Activated CD4-positive, alpha-beta T cell treated with anti-CD3 and anti-CD28 coated beads for 48 hours (primary cell): ENCODE measurements around the gene HDAC9.

Experiments used
- DNase-seq: peaks from one replicate; pipeline ENCODE4 v3.0.0-alpha.2; 2020

Gene HDAC9

DNA sequence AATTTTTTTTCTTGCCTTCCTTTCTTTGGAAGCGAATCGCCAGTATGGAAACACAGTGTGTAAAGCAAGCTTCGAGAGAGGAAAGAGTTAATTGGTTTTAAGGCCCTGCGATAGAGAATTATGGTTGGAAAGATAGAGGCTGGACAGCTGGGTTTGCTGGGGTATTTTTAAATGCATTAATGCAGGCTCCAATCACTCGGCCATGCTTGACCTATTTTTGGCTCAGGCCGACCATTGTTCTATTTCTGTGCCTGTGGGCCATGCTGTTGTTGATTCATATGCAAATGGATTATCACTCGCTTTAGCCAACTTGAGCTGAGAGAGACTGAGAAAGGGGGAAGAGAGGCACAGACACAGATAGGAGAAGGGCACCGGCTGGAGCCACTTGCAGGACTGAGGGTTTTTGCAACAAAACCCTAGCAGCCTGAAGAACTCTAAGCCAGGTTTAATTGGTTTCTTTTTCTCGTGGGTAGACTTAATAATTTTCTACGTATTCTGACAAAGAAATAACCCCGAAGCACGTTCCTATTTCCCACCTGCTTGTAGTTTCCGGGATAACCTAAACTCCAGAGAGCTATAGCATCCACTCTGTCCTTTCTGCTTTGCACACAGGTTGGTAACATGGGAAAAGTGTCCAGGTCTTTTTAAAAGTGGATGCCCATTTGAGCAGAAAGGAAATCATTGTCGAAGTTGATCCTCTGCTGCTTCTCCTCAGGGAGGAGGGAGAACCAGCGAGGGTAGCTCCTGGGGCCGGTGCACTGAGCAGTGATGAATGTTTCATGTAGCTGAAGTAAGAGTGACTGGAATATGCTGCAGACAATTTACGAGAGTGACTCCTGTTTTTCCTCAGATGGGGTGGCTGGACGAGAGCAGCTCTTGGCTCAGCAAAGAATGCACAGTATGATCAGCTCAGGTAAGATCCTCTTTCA lies at the start of gene HDAC9:
Gene HDAC9, plus strand, starts transcription at position 338 of the 929 bp plus-strand sequence. Its CDS starts 554 bp downstream, at position 892.
- DNase-seq: no peak

DNA sequence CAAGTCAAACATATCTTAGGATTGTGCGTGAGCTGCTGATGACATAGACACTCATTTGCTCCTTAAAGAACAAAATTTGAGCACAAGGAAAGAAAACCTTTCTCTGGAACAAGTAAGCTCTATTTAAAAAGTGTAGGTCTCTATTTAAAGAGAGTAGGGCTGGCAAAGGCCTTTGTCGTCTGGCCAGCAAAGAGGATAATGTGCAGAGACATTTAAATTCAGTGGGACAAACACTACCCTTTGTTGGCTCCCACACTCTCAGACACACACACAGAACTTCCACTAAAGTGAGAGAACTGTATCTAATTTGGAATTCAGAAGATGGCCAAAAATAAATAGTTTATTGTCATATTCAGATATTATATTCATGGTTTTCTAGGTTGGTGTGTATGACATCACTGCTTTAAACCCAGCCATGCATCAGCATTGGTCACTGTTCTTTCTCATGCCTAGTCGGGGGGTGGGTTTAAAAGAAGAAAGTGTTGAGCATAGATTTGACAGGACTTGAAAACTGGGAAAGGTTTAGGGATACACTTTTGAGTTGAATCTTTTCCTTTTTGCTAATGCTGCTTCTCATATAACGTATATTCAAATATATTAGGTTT lies 49.5 kb upstream of the HDAC9 start:
- no peak for DNase-seq

DNA sequence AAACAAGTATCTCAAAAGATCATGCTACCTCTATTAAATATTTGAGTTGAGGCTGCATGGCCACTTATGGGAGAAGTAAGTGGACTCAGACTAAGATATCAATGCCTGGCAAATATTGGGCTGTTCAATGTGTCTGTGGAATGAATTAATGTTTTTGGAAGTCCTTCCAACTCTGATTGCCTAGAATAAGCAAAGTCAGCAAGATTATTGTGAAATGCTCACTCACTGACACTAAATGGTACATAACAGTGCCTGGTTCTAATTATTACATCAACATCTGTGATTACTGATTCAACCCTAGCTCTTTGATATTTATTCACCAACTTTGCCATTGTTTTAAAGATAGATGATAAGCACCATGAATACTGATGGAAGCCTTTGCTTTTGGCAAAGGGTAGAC lies 45.5 kb upstream of the HDAC9 start:
- DNase-seq: no peak

DNA sequence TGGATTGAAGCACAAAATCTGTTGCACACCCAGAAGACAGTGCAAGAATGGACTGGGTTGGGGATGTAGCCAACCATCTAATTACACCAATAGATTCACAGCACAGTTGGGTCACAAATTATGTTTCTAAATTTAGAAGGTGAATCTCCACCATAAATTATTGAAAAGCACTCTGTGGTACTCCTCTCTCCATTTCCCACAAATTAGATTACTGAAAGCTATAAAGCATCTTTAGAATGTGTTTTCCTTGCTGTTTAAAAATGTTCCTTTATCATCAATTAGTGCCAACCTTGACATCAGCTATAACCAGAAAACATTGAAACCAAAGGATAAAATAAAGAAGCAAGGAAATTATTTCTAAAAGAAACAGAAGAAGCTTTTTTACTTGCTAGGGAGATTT lies 39.9 kb upstream of the HDAC9 start:
- no peak for DNase-seq

DNA sequence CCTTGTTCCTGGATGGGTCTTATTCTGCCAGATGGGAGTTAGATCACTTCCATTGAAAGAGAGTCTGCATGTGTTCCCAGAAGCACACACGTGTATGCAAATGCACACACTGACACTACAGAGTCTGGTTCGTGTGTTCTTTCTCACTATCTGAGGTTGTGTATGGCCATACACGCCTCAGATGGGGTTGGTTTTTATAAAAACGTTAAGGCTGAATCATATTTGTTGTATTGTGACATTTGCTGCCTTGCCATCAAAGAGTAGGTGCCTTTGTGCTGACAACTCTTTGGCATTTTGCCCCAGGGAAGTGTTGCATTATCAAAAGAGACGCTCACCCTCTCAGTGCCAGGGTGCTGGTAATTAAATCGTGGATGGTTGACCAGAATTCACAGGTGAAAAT lies 37.7 kb upstream of the HDAC9 start:
- DNase-seq: no peak

DNA sequence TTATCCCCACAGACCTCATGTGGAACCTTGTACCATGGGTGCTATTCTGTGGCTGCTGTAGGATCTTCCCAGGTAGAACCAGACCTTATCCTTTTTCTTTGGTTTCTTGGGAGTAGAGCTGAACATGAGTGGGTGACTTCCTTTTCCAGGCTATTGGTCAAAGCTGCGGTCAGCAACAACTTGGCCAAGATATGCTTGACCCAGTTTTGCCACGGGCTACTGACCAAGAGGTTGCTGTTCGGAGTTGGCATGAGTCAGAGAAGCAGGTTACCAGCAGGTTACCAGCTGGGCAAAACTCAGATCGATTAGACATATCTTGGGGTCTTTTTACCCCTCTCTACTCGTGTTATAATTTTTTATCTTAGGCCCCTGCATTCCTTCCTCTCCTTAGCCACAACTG lies 36.7 kb upstream of the HDAC9 start:
- DNase-seq: no peak

DNA sequence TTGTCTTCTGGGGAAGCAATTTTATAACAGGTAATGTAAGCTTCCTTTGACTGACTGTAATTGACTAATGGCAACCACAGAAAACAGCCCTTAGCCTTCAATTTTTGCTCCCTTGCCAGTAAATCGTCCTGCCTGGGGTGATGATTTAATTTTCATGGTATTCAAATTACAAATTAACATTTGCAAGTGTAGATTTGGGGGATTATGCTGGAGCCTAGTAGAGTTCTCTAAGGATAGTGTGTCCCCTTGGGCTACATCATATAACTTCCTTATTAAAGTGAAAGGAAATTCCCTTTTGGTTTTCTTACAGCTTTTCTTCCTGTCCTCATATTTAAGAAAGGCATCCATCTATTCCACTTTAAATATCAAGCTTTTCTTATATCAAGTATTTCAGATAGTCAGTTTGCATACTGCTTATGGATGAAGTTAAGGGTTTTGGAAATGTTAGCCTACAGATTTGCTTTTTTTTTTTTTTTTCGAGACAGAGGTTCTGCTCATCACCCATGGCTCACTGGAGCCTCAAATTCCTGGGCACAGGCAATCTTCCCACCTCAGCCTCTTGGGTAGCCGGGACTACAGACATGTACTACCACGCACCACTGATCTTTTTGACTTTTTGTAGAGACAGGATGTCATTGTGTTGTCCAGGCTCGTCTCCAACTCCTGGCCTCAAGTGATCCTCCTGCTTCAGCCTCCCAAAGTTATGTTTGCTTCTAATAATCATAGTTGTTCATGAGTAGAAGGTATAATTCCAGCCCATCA lies 35.9 kb upstream of the HDAC9 start:
- DNase-seq: no peak

DNA sequence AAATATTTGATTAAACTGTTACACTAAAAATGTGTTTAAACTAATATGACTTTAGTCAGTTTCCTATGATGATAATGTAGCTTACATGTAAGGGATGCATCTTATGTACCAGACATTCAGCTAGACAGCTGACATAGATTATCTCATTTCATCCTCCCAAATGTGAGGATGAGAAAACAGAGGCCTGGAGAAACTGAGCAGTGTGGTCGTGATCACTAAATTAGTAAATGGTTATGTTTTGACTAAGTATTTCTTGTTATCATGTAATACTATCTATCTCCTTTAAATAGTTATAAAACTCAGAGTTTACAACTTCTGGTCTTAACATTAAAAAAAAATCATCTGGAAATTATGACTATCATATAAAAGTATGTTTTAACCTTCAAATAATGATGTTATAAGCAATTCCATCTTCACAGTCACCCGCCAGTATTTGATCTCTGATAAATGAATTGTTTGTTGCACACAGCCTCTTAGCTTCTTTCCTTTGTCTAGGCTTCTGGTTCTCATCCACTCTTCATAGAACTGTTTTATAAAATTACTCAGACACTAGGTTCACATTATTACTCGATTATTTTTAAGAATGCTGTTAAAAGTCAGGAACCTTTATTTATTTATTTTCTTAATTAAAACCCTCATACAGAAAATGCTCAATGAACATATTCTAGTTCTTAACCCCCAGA lies 33.6 kb upstream of the HDAC9 start:
- no peak for DNase-seq

DNA sequence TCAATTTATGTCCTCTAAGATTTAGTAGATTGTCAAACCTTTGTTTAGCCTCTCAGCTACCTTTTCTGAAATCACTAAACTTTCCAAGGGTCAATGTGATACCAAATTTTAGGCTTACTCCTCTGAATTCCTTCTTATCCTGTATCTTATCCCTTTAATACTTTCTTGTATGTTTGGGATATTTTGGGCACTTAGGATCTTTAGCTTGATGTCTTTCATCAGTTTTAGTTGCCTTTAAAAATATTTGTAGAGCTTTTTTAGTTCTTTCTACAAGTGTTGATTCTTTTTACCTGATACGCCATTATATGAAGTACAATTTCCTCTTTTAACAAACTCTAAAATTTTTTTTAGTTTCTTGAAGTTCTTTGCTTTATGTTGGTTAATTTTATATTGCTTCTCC lies 30.7 kb upstream of the HDAC9 start:
- no peak for DNase-seq

DNA sequence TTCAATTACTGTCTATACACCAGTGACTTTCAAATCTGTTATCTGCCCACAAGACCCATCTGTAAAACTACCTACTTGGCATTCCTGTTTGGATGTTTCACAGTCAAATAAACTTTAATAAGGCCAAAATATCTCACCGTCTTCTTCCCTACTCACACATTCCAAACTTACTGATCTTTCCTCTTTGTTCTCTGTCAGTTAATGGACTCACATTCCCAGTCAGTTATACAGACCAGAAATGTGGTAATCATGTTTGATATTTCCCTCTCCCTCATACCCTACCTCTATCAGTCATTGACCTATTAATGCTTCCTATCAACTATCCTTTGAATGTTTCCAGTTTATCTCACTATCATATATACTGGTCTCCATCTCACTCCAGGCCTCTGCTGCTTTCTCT lies 28.5 kb upstream of the HDAC9 start:
- no peak for DNase-seq

DNA sequence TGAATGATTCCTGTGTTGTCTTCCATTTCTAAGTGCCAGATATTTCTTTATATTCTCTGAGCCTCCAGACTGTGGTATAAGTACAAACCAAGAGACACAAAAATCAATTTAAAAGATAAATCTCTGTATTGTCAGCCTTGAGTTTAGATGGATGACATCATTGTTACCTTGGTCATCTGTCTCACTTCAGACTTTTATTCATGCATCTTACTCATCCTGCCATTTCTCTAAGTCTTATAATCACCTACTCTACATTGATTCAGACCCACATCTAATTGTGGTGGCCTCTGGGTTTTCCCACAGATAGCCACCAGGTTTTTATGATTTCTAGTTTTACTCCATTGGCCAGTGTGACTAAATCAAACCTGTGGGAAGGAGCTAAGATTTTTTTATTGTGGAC lies 26.8 kb upstream of the HDAC9 start:
- no peak for DNase-seq

DNA sequence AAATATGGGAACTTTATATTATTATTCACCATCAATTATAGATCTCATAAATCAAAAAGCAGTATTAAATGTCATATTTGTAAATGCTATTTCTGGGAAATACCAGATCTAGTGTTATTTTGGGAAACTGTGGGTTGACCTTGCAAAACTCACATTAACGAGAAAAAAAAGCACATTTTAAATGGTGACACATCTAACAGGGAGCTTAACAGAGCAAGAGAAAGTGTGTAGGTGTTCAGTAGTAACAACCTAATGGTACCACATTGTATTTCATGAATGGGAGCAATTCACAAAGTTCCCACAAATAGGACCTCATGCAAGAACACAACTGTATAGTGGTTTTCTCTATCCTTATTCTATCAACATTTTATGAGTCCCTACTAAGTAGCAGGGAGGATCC lies 26.2 kb upstream of the HDAC9 start:
- DNase-seq: no peak

DNA sequence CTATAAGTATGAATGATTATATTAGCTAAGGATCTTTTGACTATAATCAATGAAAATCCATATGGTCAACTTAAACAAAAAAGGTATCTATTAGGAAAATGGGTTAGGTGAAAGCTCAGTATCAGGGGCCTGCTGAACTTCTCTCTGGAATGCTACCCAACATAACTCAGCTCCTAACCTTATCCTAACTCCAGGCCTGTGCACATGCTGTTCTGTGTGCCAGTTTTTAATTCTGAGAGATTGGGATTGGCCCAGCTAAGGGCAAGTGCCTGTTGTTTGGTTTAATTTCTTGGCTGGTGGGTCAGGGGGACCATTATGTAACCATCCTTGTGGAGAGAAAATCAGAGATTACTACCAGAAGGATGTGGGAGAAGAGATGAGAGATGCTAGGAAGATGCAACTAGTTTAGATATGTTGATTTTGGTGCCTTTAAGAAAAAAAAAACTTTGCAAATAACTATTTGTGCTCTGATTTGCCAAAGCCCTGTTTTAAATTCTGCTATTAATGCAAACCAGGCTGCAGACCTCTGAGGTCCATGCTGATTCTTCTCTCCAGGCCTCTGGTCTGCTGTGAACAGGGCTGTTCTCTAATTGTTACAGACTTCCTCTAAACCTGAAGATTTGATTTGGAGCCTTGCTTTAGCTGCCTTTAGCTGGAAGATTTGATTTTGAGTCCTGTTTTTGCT lies 23.9 kb upstream of the HDAC9 start:
- DNase-seq: no peak

DNA sequence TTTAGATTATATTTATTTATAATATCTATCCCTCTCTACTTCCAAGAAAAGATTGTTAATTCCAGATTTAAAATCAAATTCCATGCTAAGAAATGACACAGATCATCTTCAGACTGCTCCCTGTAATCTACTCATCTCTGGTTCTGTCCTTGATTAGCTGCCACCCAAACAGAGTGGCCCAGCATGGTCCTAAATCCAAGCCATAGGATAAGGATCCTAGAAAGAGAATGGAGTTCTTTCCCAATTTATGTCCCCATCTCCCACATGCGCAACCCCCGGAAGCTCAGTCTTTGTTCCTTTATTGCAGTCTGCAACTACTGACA lies 23.4 kb upstream of the HDAC9 start:
- DNase-seq: no peak

DNA sequence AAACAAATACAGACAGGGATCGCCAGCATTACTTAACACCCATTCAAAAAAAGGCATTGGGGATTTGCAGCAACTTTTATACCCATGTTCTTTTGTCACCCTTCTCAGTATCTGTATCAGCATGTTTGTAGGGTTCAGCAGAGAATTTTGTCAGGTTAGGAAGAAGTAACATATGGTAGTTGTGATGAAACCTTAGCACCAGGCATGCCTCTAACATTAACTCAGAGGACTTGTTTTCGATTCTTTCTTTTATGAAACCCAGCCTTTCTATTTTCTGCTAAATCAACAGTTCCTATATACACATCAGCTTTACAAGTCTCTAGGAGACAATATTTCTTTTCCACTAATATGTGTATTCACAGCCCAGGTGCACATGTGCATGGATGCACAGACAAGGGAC lies 22.4 kb upstream of the HDAC9 start:
- DNase-seq: no peak

DNA sequence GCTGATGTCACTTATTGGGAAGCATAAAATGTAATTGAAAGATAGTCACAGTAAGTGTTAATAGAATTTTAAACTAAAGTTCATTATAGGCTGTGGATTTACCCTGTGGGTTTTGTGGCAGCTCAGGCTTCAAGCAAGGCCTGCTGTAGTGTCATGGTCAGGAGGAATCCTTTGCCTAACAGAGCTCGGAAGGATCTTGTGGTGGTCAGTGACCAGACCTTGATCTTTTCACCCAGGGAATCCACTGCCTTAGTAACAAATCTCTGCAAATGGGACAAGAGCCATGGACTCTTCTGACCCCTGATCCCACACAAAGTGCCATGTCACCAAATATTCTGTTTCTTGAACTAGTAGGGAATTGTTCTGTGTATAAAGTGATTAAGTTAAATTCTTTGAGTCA lies 20.6 kb upstream of the HDAC9 start:
- DNase-seq: no peak

DNA sequence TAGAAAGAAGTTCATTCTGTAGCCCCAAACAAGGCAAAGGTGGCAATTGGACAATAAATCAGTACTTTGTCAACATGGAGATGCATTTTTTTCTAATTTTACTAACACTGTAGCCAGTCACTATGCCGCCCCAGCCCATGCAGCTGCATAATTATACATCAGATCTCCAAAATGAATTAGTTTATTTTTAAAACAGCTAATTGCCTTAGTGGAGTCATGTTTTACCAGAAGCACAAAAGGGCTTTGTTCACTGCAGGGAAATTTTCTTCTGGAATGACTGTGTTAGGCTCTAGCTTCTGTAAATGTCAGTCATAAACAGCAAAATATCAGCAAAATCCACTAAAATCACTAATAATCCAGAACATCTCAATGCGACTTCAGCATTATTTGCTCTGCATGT lies 20.1 kb upstream of the HDAC9 start:
- no peak for DNase-seq

DNA sequence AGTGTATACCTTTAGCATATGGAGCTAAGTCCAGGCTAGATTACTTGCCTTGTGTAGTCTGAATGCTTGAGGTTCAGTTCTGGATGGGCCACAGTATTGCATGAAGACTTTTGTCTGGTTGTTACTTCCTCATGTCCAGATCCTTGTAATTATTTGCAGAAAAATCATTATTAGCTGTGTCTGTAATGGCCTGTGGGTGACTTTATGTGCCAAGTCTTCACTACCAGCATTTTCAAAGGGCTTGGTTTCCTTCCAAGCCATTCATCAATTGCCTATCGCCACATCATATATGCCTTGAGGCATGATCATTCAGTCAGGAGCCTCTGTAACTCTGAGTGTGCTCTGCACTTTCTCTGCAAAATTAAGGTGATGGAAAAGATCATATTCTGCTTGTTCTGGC lies 13.8 kb upstream of the HDAC9 start:
- DNase-seq: no peak

DNA sequence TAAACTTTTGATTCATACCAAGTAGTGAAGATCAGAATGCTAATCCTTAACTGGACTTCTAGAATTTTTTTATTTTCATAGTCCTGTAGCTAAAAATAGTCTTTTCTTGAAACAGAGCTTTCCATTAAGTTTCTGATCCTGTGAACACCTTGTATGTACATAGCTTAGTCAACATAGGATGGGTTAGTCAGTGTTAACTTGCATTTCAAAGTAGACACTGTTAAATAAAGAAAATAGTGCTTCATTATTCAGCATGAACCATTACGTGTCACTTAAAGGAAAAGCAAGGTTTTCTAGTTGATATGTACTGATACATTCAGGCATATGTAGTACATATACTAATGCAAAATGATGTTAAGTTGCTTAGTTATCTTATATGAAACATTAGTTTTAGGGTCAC lies 7.5 kb upstream of the HDAC9 start:
- DNase-seq: no peak

DNA sequence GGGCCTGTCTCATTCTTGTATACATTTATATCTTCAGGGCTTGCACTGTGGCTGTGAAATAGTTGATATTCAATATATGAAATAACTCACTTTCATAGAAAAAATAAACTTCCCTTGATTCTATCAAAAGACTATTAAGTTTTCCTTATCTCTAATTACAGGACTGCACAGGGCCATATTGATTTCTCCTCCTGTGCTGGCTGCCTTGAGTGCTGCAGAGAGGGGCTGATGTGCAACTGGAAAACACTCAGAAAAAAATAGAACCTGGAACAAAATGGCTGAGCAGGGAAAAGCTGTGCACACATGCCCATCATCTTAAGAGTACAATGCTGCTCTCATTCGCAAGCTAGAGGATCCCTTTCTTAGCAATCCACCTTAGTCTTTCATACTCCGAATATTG lies 5.9 kb upstream of the HDAC9 start:
- no peak for DNase-seq

DNA sequence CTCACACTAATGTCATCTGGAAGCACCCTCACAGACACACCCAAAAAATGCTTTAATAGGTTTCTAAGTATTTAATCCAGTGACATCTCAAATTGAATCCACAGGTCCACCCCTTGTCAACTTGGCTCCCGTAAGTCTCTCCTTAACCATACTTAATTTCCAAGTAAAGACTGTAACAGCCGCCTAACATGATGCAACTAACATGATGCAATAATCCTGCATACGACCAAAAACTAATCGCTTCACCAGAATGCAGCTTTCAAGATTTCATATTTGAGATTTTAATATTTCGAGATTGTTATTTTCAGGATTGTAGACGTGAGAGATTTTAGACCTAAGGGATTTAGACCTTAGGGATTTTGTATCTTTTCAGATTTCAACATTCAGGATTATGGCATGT lies 3.7 kb upstream of the HDAC9 start:
- no peak for DNase-seq

DNA sequence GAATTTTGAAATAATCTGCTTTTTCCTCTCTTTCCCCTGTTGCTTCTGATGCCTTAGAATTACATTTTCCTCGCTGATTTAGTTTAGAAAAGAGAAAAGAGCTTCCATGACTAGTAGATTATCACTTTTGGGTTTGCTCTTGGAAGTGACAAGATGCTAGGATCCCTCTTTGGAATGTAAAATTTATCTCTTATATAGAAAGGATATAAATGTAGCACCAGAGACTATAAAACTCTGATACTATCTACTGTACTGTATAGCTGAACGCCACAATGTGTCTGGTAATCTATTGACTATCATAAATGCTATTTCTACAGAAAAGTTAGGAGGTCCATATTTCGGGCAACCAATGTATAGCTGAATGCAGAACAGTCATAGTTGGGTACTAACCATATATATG lies 1.1 kb upstream of the HDAC9 start:
- DNase-seq: no peak
